Bronchial epithelial cell (primary cell): ENCODE data around the gene ZNF319. TPM values are rescaled to one million over a fixed set of nuclear protein-coding genes. Genes with fewer than 3 reads are reported as not detected.

ENCODE experiments used
- DNase-seq: peaks from one replicate; pipeline ENCODE4 v3.0.0-alpha.2; 2010; ENCODE audit warnings: low read depth
- FAIRE-seq: peaks from 2 replicates; lab custom pipeline; 2011; peaks lifted over from hg19 to GRCh38; lab: Jason Lieb, UNC
- H3K27me3 ChIP-seq: 2 replicates; pipeline ENCODE4 v1.5.1; 2011; ENCODE audit warnings: low read length; ENCODE audit not compliant: control insufficient read depth, insufficient read depth
- H3K36me3 ChIP-seq: 2 replicates; pipeline ENCODE4 v1.5.1; 2011; ENCODE audit warnings: low read length; ENCODE audit not compliant: control insufficient read depth, insufficient read depth
- H3K4me3 ChIP-seq: 2 replicates; pipeline ENCODE4 v1.5.1; 2011; ENCODE audit warnings: mild to moderate bottlenecking, low read depth, low read length, control low read depth
- total RNA-seq: library from RNA; depleted of rRNA; stranded (reverse); fragments of >200 nt; gene quantifications from 2 replicates; pipeline ENCODE4 v1.2.1, GENCODE V29; 2014
- TF ChIP-seq, protein P1 (sequence below): IDR thresholded peaks from 2 replicates; pipeline ENCODE4 v1.5.1; 2011; ENCODE audit warnings: mild to moderate bottlenecking, moderate library complexity, low read length, control low read depth, inconsistent platforms; ENCODE audit not compliant: insufficient read depth, severe bottlenecking

The ZNF319 gene
- total RNA-seq, 1 donor from 2014 or later: 2.4 TPM

DNA sequence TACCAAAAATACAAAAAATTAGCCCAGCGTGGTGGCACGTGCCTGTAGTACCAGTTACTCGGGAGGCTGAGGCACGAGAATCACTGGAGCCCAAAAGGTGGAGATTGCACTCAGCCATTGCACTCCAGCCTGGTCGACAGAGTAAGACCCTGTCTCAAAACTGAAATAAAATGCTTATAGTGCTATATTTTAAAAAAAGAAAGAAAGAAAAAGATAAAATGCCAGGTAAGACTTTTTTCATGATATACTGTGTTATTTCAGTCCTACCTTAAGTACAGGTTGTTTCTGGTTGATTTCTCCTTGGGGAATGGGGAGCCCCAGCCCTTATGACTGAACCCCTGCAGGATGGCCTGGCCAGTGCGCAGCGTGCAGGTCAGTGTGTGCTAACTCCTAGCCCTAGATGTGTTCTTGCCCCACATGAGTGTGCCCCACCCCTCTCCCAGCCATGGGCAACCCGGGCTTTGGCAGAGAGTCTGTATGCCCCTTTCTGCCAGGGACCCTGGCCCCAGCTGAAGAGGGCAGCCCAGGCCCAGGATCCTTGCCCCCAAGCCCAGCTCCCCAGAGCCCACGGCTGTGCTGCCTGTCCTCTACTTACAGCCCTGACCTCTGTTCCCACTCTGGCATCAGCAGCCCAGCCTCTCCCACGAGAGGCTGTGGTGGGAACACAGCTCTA lies 30.9 kb downstream of the ZNF319 start:
- Histone ChIP-seq H3K4me3 (no peak overlapping the region), H3K36me3 (no peaks in the 10 kb centered on the region), H3K27me3 (no peaks in the 10 kb centered on the region)
- TF ChIP-seq, protein P1, sequence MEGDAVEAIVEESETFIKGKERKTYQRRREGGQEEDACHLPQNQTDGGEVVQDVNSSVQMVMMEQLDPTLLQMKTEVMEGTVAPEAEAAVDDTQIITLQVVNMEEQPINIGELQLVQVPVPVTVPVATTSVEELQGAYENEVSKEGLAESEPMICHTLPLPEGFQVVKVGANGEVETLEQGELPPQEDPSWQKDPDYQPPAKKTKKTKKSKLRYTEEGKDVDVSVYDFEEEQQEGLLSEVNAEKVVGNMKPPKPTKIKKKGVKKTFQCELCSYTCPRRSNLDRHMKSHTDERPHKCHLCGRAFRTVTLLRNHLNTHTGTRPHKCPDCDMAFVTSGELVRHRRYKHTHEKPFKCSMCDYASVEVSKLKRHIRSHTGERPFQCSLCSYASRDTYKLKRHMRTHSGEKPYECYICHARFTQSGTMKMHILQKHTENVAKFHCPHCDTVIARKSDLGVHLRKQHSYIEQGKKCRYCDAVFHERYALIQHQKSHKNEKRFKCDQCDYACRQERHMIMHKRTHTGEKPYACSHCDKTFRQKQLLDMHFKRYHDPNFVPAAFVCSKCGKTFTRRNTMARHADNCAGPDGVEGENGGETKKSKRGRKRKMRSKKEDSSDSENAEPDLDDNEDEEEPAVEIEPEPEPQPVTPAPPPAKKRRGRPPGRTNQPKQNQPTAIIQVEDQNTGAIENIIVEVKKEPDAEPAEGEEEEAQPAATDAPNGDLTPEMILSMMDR: no peak
- DNase-seq: no peak
- FAIRE-seq: no peak

DNA sequence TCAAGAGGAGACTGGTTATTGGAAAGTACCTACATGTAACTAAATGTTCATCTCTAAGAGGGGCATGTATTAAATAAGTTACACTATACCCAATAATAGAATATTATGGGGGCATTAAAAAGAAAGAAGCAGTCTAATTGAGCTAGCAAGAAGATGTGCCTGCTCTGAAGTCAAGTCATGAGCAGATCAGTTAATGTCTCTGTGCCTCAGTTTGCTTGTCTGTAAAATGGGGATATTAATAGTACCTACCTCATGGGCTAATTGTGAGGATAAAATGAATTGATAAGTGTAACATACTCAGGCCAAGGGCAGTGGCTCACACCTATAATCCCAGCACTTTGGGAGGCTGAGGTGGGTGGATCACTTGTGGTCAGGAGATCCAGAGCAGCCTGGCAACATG lies 32.6 kb downstream of the ZNF319 start:
- TF ChIP-seq, protein P1: no peak
- FAIRE-seq (no peak), DNase-seq (no peak)
- Histone ChIP-seq H3K36me3 (no peaks in the 10 kb centered on the region), H3K27me3 (no peaks in the 10 kb centered on the region), H3K4me3 (no peak overlapping the region)

DNA sequence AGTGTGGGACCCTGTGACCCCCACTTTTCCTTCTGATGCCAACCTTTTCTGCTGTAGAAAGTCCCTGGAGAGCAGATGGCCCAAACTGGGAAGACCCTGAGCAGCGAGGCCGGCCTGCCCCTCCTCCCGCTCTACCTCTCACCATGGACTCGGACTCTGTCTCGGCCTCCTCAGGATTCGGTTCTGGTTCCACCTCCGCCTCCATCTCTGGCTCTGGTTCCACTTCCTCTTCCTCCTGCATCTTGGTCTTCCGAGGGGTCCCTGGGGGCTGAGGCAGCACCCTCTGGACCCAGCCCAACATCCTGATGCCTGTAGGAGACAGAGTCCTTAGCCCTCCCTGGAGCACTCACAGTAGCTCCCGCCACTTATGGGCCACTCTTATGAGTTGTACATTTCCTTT lies 33.5 kb downstream of the ZNF319 start:
- no peak for FAIRE-seq
- TF ChIP-seq, protein P1: no peak
- no peak overlapping the region for H3K4me3 ChIP-seq

DNA sequence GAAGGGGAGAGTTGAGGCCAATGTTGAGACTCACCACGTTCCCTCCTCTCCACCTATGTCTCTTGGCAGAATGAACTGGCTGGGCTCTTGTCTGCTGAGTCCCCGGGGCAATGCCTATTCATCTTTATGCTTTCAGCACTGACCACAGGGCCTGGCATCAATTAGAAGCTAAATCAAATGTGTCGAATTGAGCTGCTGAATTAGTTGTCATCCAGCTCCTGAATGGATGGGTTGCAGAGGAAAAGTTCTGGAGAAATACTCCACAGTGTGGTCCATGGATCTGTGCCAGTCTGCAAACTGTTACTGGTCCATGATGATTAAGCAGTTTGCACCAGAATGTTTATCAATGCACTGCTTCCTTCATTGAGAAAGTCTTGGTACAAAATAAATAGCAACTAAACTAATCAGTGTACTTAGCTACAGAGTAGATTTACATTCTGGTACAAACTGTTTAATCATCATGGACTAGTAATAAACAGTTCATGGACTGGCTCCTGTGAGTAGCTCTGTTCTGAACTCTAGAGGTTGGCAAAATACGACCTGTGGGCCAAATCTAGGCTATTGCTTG lies 34.2 kb downstream of the ZNF319 start:
- Histone ChIP-seq H3K36me3 (no peaks in the 10 kb centered on the region), H3K4me3 (no peak overlapping the region), H3K27me3 (no peaks in the 10 kb centered on the region)
- DNase-seq (peak; percentile 19), FAIRE-seq (no peak)
- TF ChIP-seq, protein P1: no peak

More for the DNA sequence above, 33.5 kb downstream of the ZNF319 start:
- Histone ChIP-seq H3K36me3 (no peaks in the 10 kb centered on the region), H3K27me3 (no peaks in the 10 kb centered on the region)
- no peak for DNase-seq

DNA sequence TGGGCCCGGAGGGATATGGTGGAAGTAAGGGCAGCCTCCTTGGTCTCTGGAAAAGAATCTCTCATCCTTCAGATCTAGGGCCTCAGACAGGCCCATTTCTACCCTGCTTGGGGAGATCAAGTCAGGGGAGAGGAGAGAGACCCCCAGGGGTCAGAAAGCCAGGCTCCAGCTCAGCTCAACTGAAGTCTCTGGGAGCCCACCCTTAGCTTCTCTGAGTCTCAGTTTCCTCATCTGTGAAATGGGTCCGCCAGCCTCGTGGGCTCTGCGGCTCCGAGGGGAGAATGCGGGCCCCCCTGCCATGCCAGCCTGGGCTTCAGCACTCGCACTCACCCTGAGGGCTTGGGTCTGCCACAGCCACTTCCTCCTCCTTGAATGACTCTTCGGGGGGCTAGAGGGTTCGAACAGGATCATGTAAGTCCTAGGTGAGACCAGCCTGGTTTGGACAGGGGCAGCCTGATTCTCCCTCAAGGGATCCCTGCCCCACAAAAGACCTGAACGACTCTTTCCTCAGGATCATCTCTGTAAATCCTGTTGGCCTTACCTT lies 36.2 kb downstream of the ZNF319 start:
- Histone ChIP-seq H3K36me3 (no peaks in the 10 kb centered on the region), H3K4me3 (no peak overlapping the region), H3K27me3 (no peaks in the 10 kb centered on the region)
- no peak for DNase-seq
- TF ChIP-seq, protein P1: no peak
- FAIRE-seq: no peak
